ENCODE results near the gene DMD. TPM values are rescaled to one million over a fixed set of nuclear protein-coding genes. Genes with fewer than 3 reads are reported as not detected.

The DMD gene
- total RNA-seq, 1 experiment from 2014 or later: 2.2 TPM

- intact Hi-C loops (cut with micrococcal nuclease; ENCODE audit: unreplicated experiment) (no loop called here), in situ Hi-C loops (cut with HindIII; ENCODE audit: low pct_unique_long_range_greater_than_20kb, low sequenced_read_pairs) (no loop called here)
- POLR2A ChIA-PET: no interaction called here
- Histone ChIP-seq H3K9me3 (ENCODE audit: control insufficient read depth, insufficient read depth, low read depth, low read length) (no peaks in the 10 kb centered on the region), H3K27me3 (ENCODE audit: control insufficient read depth, insufficient read depth, low read length) (no peaks in the 10 kb centered on the region), H3K36me3 (ENCODE audit: control insufficient read depth, insufficient read depth, low read length) (no peaks in the 10 kb centered on the region), H3K27ac (ENCODE audit: low read length) (no peak overlapping the region), H3K4me3 (ENCODE audit: low read depth in 2 of 2, low read length in 2 of 2) (no peak overlapping the region), H3K4me1 (ENCODE audit: control insufficient read depth, insufficient read depth, low read length) (no peaks in the 10 kb centered on the region)
- TF ChIP-seq, protein P1, sequence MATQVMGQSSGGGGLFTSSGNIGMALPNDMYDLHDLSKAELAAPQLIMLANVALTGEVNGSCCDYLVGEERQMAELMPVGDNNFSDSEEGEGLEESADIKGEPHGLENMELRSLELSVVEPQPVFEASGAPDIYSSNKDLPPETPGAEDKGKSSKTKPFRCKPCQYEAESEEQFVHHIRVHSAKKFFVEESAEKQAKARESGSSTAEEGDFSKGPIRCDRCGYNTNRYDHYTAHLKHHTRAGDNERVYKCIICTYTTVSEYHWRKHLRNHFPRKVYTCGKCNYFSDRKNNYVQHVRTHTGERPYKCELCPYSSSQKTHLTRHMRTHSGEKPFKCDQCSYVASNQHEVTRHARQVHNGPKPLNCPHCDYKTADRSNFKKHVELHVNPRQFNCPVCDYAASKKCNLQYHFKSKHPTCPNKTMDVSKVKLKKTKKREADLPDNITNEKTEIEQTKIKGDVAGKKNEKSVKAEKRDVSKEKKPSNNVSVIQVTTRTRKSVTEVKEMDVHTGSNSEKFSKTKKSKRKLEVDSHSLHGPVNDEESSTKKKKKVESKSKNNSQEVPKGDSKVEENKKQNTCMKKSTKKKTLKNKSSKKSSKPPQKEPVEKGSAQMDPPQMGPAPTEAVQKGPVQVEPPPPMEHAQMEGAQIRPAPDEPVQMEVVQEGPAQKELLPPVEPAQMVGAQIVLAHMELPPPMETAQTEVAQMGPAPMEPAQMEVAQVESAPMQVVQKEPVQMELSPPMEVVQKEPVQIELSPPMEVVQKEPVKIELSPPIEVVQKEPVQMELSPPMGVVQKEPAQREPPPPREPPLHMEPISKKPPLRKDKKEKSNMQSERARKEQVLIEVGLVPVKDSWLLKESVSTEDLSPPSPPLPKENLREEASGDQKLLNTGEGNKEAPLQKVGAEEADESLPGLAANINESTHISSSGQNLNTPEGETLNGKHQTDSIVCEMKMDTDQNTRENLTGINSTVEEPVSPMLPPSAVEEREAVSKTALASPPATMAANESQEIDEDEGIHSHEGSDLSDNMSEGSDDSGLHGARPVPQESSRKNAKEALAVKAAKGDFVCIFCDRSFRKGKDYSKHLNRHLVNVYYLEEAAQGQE (IDR thresholded peaks at IDR 0.05; ENCODE audit: insufficient read depth in 1 of 2, low read depth in 2 of 2, low read length in 1 of 2): no peak
- TF ChIP-seq SIN3A (IDR thresholded peaks at IDR 0.05; ENCODE audit: borderline replicate concordance, insufficient read depth, low read depth, low read length) (no peak), CTCF (IDR thresholded peaks at IDR 0.05) (peak; percentile 27; the same call in 1 of the 2 replicates), POLR2AphosphoS5 (IDR thresholded peaks at IDR 0.05; ENCODE audit: low read depth, low read length) (no peak)
- CTCF ChIA-PET: interaction anchor here (1.0 kb wide), 1 partner anchor 80 kb away, joined by 5 read pairs; no protein-coding TSS in a partner anchor
- ATAC-seq (no peak), DNase-seq (ENCODE audit: low read depth, low spot score) (no peak)
- no TSS peak for BruUV-seq (replicated peaks)
Measured at GRCh38 chrX:31293409-31293808, 1917.9 kb downstream of the DMD start.

DNA sequence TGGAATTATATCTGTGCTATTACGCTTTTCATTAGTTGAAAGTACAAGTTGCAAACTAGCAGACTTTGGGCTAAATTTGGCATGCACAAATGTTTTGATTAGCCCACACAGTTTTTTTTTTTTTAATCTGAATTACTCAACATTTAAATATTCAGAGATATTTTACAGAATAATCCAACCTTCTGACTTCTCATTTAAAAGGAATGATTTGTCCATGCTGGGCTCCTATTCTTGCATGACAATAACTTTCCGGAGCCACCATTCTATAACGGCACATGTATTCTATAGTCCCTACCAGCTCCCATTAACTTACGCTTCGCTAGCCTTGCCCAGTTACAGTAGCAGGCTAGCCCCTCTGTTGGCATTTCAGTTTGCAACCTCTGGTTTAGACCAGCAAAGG is 1920.2 kb downstream of the DMD start:
- CTCF ChIA-PET: no interaction called here
- no TSS peak for BruUV-seq (replicated peaks)
- ATAC-seq: no peak

More for the DNA sequence above, 1920.2 kb downstream of the DMD start:
- no peak for TF ChIP-seq CTCF (IDR thresholded peaks at IDR 0.05)
- no peak for TF ChIP-seq TCF7L2 (IDR thresholded peaks at IDR 0.05; ENCODE audit: low read depth, low read length)
- TF ChIP-seq, protein P1 (IDR thresholded peaks at IDR 0.05; ENCODE audit: insufficient read depth in 1 of 2, low read depth in 2 of 2, low read length in 1 of 2): no peak
- TF ChIP-seq SIN3A (IDR thresholded peaks at IDR 0.05; ENCODE audit: borderline replicate concordance, insufficient read depth, low read depth, low read length): no peak
- no peak for TF ChIP-seq POLR2AphosphoS5 (IDR thresholded peaks at IDR 0.05; ENCODE audit: low read depth, low read length)
- no peak for DNase-seq (ENCODE audit: low read depth, low spot score)
- in situ Hi-C loops (cut with HindIII; ENCODE audit: low pct_unique_long_range_greater_than_20kb, low sequenced_read_pairs) (no loop called here), intact Hi-C loops (cut with micrococcal nuclease; ENCODE audit: unreplicated experiment) (no loop called here)
- Histone ChIP-seq H3K27ac (ENCODE audit: low read length) (no peak overlapping the region), H3K9me3 (ENCODE audit: control insufficient read depth, insufficient read depth, low read depth, low read length) (no peaks in the 10 kb centered on the region), H3K27me3 (ENCODE audit: control insufficient read depth, insufficient read depth, low read length) (no peaks in the 10 kb centered on the region), H3K4me1 (ENCODE audit: control insufficient read depth, insufficient read depth, low read length) (no peaks in the 10 kb centered on the region), H3K4me3 (ENCODE audit: low read depth in 2 of 2, low read length in 2 of 2) (no peak overlapping the region), H3K36me3 (ENCODE audit: control insufficient read depth, insufficient read depth, low read length) (no peaks in the 10 kb centered on the region)
- POLR2A ChIA-PET: no interaction called here

Measured in Panc1 (cell line).